GM23248 (cell line): Measurements from ENCODE around the gene CTNNA3. TPM values are rescaled to one million over a fixed set of nuclear protein-coding genes. Genes with fewer than 3 reads are reported as not detected.
"Not testable (repeated sequence)": the region's sequence is repeated elsewhere in the genome, so short reads cannot be mapped to it uniquely, and the experiment has no call there.

ENCODE experiments used
- DNase-seq: peaks from one replicate; pipeline ENCODE4 v3.0.0-alpha.2; 2015
- H2AFZ ChIP-seq: fragments of 200-600 bp; sonication (generic); 2 replicates; pipeline ENCODE4 v1.6.1; 2016; ENCODE audit warnings: antibody characterized with exemption
- H3F3A ChIP-seq: fragments of 200-600 bp; sonication (generic); 2 replicates; pipeline ENCODE4 v1.6.1; 2016; ENCODE audit warnings: mild to moderate bottlenecking, antibody characterized with exemption, mixed run types; ENCODE audit not compliant: insufficient read depth
- H3K27ac ChIP-seq: fragments of 200-600 bp; sonication (generic); 2 replicates; pipeline ENCODE4 v1.5.1; 2016; ENCODE audit warnings: mild to moderate bottlenecking
- H3K27me3 ChIP-seq: fragments of 200-600 bp; sonication (generic); replicated peaks from 2 replicates; pipeline ENCODE4 v1.6.1; 2016; ENCODE audit warnings: mild to moderate bottlenecking; ENCODE audit not compliant: insufficient read depth
- H3K36me3 ChIP-seq: fragments of 200-600 bp; sonication (generic); 2 replicates; pipeline ENCODE4 v1.6.1; 2016; ENCODE audit warnings: low read depth, mild to moderate bottlenecking
- H3K4me1 ChIP-seq: fragments of 200-600 bp; sonication (generic); 2 replicates; pipeline ENCODE4 v1.6.1; 2016; ENCODE audit warnings: mild to moderate bottlenecking; ENCODE audit not compliant: insufficient read depth
- H3K4me2 ChIP-seq: fragments of 200-600 bp; sonication (generic); one replicate; pipeline ENCODE4 v1.6.1; 2016; ENCODE audit warnings: mild to moderate bottlenecking; ENCODE audit not compliant: unreplicated experiment
- H3K4me3 ChIP-seq: fragments of 200-600 bp; sonication (generic); 2 replicates; pipeline ENCODE4 v1.5.1; 2016; ENCODE audit warnings: mild to moderate bottlenecking
- H3K79me2 ChIP-seq: fragments of 200-600 bp; sonication (generic); 2 replicates; pipeline ENCODE4 v1.6.1; 2016; ENCODE audit warnings: mild to moderate bottlenecking; ENCODE audit not compliant: insufficient read depth
- H3K9ac ChIP-seq: fragments of 200-600 bp; sonication (generic); 2 replicates; pipeline ENCODE4 v1.6.1; 2016; ENCODE audit warnings: mild to moderate bottlenecking
- H3K9me2 ChIP-seq: fragments of 200-600 bp; sonication (generic); 2 replicates; pipeline ENCODE4 v1.6.1; 2016; ENCODE audit warnings: mixed run types, mild to moderate bottlenecking, moderate library complexity; ENCODE audit not compliant: insufficient read depth
- H3K9me3 ChIP-seq: fragments of 200-600 bp; sonication (generic); one replicate; pipeline ENCODE4 v1.6.1; 2017; ENCODE audit warnings: low read depth
- H4K20me1 ChIP-seq: fragments of 200-600 bp; sonication (generic); 2 replicates; pipeline ENCODE4 v1.6.0; 2016; ENCODE audit not compliant: insufficient read depth
- EZH2 ChIP-seq: fragments of 200-600 bp; sonication (generic); IDR thresholded peaks from 2 replicates; pipeline ENCODE4 v1.6.1; 2018; ENCODE audit warnings: antibody characterized with exemption, mild to moderate bottlenecking; ENCODE audit not compliant: insufficient read depth, poor library complexity, severe bottlenecking
- EZH2phosphoT487 ChIP-seq: fragments of 200-600 bp; sonication (generic); IDR thresholded peaks from 2 replicates; pipeline ENCODE4 v1.6.1; 2018; ENCODE audit warnings: antibody characterized with exemption, moderate library complexity, mild to moderate bottlenecking, low read depth; ENCODE audit not compliant: insufficient read depth
- WGBS, 2 experiments: methylation state at CpG; one replicate each; pipeline ENCODE4 v1.1.6; 2015 to 2017; ENCODE audit warnings: low lambda C conversion rate in 2 of 2, low coverage in 1 of 2; ENCODE audit errors: missing lambda C conversion rate in 2 of 2; 5-methylcytosine and 5-hydroxymethylcytosine counted together
- in situ Hi-C: fragments of 300-500 bp; cut with MboI; formaldehyde crosslinking; loops from 2 replicates; pipeline ENCODE4 v1.15.0; 2020
- polyA plus RNA-seq: library from polyadenylated mRNA; unstranded; fragments of >200 nt; fragmentation: Nextera tagmentation; extraction: Ambion mirVana; gene quantifications from 2 replicates; pipeline ENCODE4 v1.2.1, GENCODE V29; 2016
- total RNA-seq: library from RNA; depleted of rRNA; stranded (reverse); fragments of >200 nt; shearing (Covaris generic); gene quantifications from 2 replicates; pipeline ENCODE4 v1.2.3, GENCODE V29; 2014

The CTNNA3 gene
- total and polyA plus RNA-seq, 2 experiments from 2014 or later: not detected

- H3K27me3 ChIP-seq: no peaks in the 10 kb centered on the region
- H3K4me2 ChIP-seq: no peak overlapping the region
- no peaks in the 10 kb centered on the region for H3F3A ChIP-seq
- no peak overlapping the region for H2AFZ ChIP-seq
- in situ Hi-C loops: no loop called here
- no peaks in the 10 kb centered on the region for H3K4me1 ChIP-seq
- H3K4me3 ChIP-seq: no peak overlapping the region
- no peak for TF ChIP-seq EZH2phosphoT487
- no peak for TF ChIP-seq EZH2
- no peaks in the 10 kb centered on the region for H3K9me3 ChIP-seq
- no peaks in the 10 kb centered on the region for H3K36me3 ChIP-seq
- no peak overlapping the region for H3K27ac ChIP-seq
- no peaks in the 10 kb centered on the region for H3K79me2 ChIP-seq
- H4K20me1 ChIP-seq: no peaks in the 10 kb centered on the region
- no peak overlapping the region for H3K9ac ChIP-seq
- 0 to 5% methylated on average over 1 of the region's 1 CpG for WGBS, 2 experiments
- DNase-seq: no peak
- H3K9me2 ChIP-seq: no peaks in the 10 kb centered on the region
Observed at GRCh38 chr10:67575532-67575931, 120.5 kb downstream of the CTNNA3 start.

GRCh38 chr10:67573484-67573883, 122.5 kb downstream of the CTNNA3 start:
- TF ChIP-seq EZH2phosphoT487 (no peak), EZH2 (no peak)
- no peak overlapping the region for H2AFZ ChIP-seq
- no peaks in the 10 kb centered on the region for H4K20me1 ChIP-seq
- no peaks in the 10 kb centered on the region for H3K27me3 ChIP-seq
- no peaks in the 10 kb centered on the region for H3K79me2 ChIP-seq
- H3K27ac ChIP-seq: no peak overlapping the region
- 28 to 34% methylated on average over 1 of the region's 1 CpG for WGBS, 2 experiments
- H3K36me3 ChIP-seq: no peaks in the 10 kb centered on the region
- H3K9me3 ChIP-seq: no peaks in the 10 kb centered on the region
- H3K4me2 ChIP-seq: no peak overlapping the region
- H3K9ac ChIP-seq: no peak overlapping the region
- in situ Hi-C loops: no loop called here
- no peaks in the 10 kb centered on the region for H3F3A ChIP-seq
- DNase-seq: no peak
- H3K4me1 ChIP-seq: no peaks in the 10 kb centered on the region
- no peak overlapping the region for H3K4me3 ChIP-seq
- no peaks in the 10 kb centered on the region for H3K9me2 ChIP-seq

- Histone ChIP-seq H3K27ac (no peak overlapping the region), H3K9me2 (no peaks in the 10 kb centered on the region), H3K36me3 (no peaks in the 10 kb centered on the region), H3K4me1 (no peaks in the 10 kb centered on the region), H4K20me1 (no peaks in the 10 kb centered on the region), H3F3A (no peaks in the 10 kb centered on the region), H3K9ac (no peak overlapping the region), H3K27me3 (no peaks in the 10 kb centered on the region), H3K4me2 (no peak overlapping the region), H2AFZ (no peak overlapping the region), H3K9me3 (no peaks in the 10 kb centered on the region), H3K79me2 (no peaks in the 10 kb centered on the region), H3K4me3 (no peak overlapping the region)
- in situ Hi-C loops: no loop called here
- TF ChIP-seq EZH2phosphoT487 (no peak), EZH2 (no peak)
- 33 to 38% methylated on average over 5 of the region's 5 CpGs for WGBS, 2 experiments
- no peak for DNase-seq
Observed at GRCh38 chr10:67571503-67571902, 124.5 kb downstream of the CTNNA3 start.

GRCh38 chr10:67558311-67558710, 137.7 kb downstream of the CTNNA3 start:
- H3K36me3 ChIP-seq, H3K9ac ChIP-seq, H3K79me2 ChIP-seq, H4K20me1 ChIP-seq, H3K27me3 ChIP-seq, H3F3A ChIP-seq, DNase-seq, H3K9me3 ChIP-seq, H3K27ac ChIP-seq, in situ Hi-C loops, H2AFZ ChIP-seq, H3K9me2 ChIP-seq, H3K4me1 ChIP-seq, H3K4me2 ChIP-seq, H3K4me3 ChIP-seq: not testable (repeated sequence)
- 74% methylated on average over 14 of the region's 14 CpGs for whole genome bisulfite sequencing, 2 experiments

GRCh38 chr10:67553254-67553653, 142.7 kb downstream of the CTNNA3 start:
- in situ Hi-C loops: no loop called here
- Histone ChIP-seq H3K4me3 (no peak overlapping the region), H3K79me2 (no peaks in the 10 kb centered on the region), H3K27ac (no peak overlapping the region), H3K9ac (no peak overlapping the region), H4K20me1 (no peaks in the 10 kb centered on the region), H3K4me2 (no peak overlapping the region), H3K36me3 (no peaks in the 10 kb centered on the region), H3K4me1 (no peaks in the 10 kb centered on the region), H3F3A (no peaks in the 10 kb centered on the region), H3K27me3 (no peaks in the 10 kb centered on the region), H2AFZ (no peak overlapping the region), H3K9me3 (no peaks in the 10 kb centered on the region), H3K9me2 (no peaks in the 10 kb centered on the region)
- DNase-seq: no peak
- WGBS, 2 experiments: 20 to 28% methylated on average over 3 of the region's 3 CpGs
- TF ChIP-seq EZH2phosphoT487 (no peak), EZH2 (no peak)
